Transverse colon (tissue), 4 donors: Measurements from ENCODE around the gene DCAF6. TPM values are rescaled to one million over a fixed set of nuclear protein-coding genes. Genes with fewer than 3 reads are reported as not detected.

Experiments used
- DNase-seq: peaks from one replicate; pipeline ENCODE4 v3.0.0-alpha.2; 2019
- H3K27ac ChIP-seq, 4 donors: fragments of 200-600 bp; sonication (generic); 2 replicates each; pipeline ENCODE4 v1.5.1; 2016 to 2018; ENCODE audit warnings: inconsistent platforms in 4 of 4
- H3K27me3 ChIP-seq: fragments of 200-600 bp; sonication (generic); 2 replicates; pipeline ENCODE4 v1.5.1; 2017; ENCODE audit warnings: inconsistent platforms
- H3K36me3 ChIP-seq, 4 donors: fragments of 200-600 bp; sonication (generic); 2 replicates each; pipeline ENCODE4 v1.5.1; 2017 to 2019; ENCODE audit warnings: inconsistent platforms in 4 of 4
- H3K4me1 ChIP-seq, 4 donors: fragments of 200-600 bp; sonication (generic); 2 replicates each; pipeline ENCODE4 v1.5.1; 2017 to 2020; ENCODE audit warnings: inconsistent platforms in 4 of 4
- H3K4me3 ChIP-seq, 4 donors: fragments of 200-600 bp; sonication (generic); 1 replicate in 1 of 4; 2 replicates in 3 of 4; pipeline versions ENCODE4 v1.5.1 to v1.6.1; 2017 to 2019; ENCODE audit warnings: inconsistent platforms in 4 of 4
- H3K9me3 ChIP-seq, 2 donors: fragments of 200-600 bp; sonication (generic); 2 replicates each; pipeline ENCODE4 v1.5.1; 2017 to 2019; ENCODE audit warnings: inconsistent platforms in 2 of 2
- EP300 ChIP-seq: sonication (generic); formaldehyde crosslinking; IDR thresholded peaks from one replicate; pipeline ENCODE4 v1.6.1; 2017; ENCODE audit warnings: antibody characterized with exemption, low read depth
- POLR2A ChIP-seq: fragments of 450-650 bp; IDR thresholded peaks from one replicate; pipeline ENCODE4 v1.6.1; 2016; ENCODE audit warnings: antibody characterized with exemption, mild to moderate bottlenecking, moderate library complexity
- POLR2AphosphoS5 ChIP-seq, 3 donors: sonication (generic); formaldehyde crosslinking; IDR thresholded peaks; one replicate each; pipeline ENCODE4 v1.6.1; 2016; ENCODE audit warnings: antibody characterized with exemption in 3 of 3
- WGBS, 2 donors: methylation state at CpG; one replicate each; pipeline ENCODE4 v1.1.5; 2018; ENCODE audit warnings: low coverage in 1 of 2; 5-methylcytosine and 5-hydroxymethylcytosine counted together
- in situ Hi-C, 4 donors: fragments of 200-750 bp; cut with MboI; loops; one replicate each; pipeline versions ENCODE4 v1.15.0 to v1.15.1; 2017; ENCODE audit warnings: low sequenced_read_pairs in 3 of 4, low pct_ligation_motif_present in 1 of 4, low pct_unique_long_range_greater_than_20kb in 1 of 4
- intact Hi-C: fragments of 100-400 bp; cut with DNase I; formaldehyde crosslinking; loops from one replicate; pipeline ENCODE4 v1.15.1; 2023; ENCODE audit warnings: low total_unique reads
- total RNA-seq, 4 donors: library from RNA; depleted of rRNA; stranded (reverse); fragments of >200 nt; gene quantifications; one replicate each; pipeline ENCODE4 v1.1.0, GENCODE V29; 2016
- TF ChIP-seq, protein P1 (sequence below), 5 experiments: fragments of 200-600 bp in 3 of 5; fragments of 450-650 bp in 2 of 5; sonication (generic) in 3 of 5; IDR thresholded peaks; 1 replicate in 2 of 5; 2 replicates in 3 of 5; pipeline ENCODE4 v1.5.1; 2016 to 2017; ENCODE audit warnings: antibody characterized with exemption in 5 of 5, inconsistent platforms in 3 of 5, mild to moderate bottlenecking in 2 of 5, moderate library complexity in 1 of 5

Gene DCAF6
- total RNA-seq, 4 donors from 2014 or later, result 59.5 to 173 (median 93.4) TPM

DNA sequence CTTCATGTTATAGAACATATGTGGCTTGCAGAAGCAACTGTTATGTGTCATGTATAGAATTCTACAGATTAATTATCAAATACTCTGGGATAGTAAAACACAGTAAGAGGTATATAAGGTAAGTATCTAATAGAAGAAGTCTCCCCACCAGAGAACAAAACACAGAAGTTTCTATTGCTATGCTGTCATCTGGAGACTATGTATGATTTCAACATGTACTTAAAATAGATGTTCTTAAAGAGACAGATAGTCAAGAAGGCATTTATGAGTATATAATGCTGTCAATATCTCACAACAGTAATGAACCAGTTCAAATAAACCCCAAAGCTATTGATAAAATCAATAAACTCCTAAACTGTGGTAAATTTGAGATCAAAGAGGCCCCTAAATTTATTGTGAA lies 14.5 kb upstream of the DCAF6 start:
- H3K9me3 ChIP-seq, result no peaks in the 10 kb centered on the region
- no peak overlapping the region for H3K27ac ChIP-seq
- H3K4me1 ChIP-seq, result peaks cover 0 to 30% (median 17%) of the 10 kb centered on the region in 4 donors
- no peak overlapping the region for H3K4me3 ChIP-seq
- DNase-seq, result no peak
- TF ChIP-seq, protein P1, sequence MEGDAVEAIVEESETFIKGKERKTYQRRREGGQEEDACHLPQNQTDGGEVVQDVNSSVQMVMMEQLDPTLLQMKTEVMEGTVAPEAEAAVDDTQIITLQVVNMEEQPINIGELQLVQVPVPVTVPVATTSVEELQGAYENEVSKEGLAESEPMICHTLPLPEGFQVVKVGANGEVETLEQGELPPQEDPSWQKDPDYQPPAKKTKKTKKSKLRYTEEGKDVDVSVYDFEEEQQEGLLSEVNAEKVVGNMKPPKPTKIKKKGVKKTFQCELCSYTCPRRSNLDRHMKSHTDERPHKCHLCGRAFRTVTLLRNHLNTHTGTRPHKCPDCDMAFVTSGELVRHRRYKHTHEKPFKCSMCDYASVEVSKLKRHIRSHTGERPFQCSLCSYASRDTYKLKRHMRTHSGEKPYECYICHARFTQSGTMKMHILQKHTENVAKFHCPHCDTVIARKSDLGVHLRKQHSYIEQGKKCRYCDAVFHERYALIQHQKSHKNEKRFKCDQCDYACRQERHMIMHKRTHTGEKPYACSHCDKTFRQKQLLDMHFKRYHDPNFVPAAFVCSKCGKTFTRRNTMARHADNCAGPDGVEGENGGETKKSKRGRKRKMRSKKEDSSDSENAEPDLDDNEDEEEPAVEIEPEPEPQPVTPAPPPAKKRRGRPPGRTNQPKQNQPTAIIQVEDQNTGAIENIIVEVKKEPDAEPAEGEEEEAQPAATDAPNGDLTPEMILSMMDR (IDR thresholded peaks at IDR 0.05), result no peak
- TF ChIP-seq POLR2A, result no peak
- TF ChIP-seq POLR2AphosphoS5 (IDR thresholded peaks at IDR 0.05), result no peak
- no peak for TF ChIP-seq EP300
- intact Hi-C loops, result no loop called here
- H3K27me3 ChIP-seq, result no peaks in the 10 kb centered on the region
- in situ Hi-C loops, result no loop called here
- no peaks in the 10 kb centered on the region for H3K36me3 ChIP-seq

DNA sequence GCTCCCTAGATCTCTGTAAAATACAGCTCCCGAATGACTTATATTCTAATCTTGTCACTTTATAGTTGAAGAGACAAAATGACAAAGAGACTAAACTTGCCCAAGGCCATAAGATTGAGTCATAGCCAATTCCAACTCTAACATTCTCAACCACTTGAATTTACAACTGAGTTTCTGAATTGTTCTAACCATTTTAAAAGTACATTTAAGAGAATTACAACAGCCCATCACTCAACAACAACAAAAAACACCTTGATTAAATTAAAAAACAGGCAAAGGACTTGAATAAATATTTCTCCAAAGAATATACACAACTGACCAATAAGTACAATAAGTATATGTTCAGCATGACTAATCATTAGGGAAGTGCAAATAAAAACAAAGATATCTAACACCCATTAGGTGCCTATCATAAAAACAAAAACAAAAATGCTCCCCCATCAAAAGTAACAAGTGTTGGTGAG lies 13.8 kb upstream of the DCAF6 start:
- no peaks in the 10 kb centered on the region for H3K36me3 ChIP-seq
- in situ Hi-C loops, result no loop called here
- TF ChIP-seq POLR2A (no peak), POLR2AphosphoS5 (IDR thresholded peaks at IDR 0.05) (no peak), EP300 (no peak)
- TF ChIP-seq, protein P1 (IDR thresholded peaks at IDR 0.05), result no peak
- no peaks in the 10 kb centered on the region for H3K9me3 ChIP-seq
- intact Hi-C loops, result no loop called here
- no peak for DNase-seq
- no peak overlapping the region for H3K27ac ChIP-seq
- H3K27me3 ChIP-seq, result no peaks in the 10 kb centered on the region
- 46 to 62% methylated on average over 1 of the region's 1 CpG for WGBS, 2 donors
- H3K4me3 ChIP-seq, result no peak overlapping the region
- peaks cover 0 to 32% (median 21%) of the 10 kb centered on the region in 4 donors for H3K4me1 ChIP-seq

DNA sequence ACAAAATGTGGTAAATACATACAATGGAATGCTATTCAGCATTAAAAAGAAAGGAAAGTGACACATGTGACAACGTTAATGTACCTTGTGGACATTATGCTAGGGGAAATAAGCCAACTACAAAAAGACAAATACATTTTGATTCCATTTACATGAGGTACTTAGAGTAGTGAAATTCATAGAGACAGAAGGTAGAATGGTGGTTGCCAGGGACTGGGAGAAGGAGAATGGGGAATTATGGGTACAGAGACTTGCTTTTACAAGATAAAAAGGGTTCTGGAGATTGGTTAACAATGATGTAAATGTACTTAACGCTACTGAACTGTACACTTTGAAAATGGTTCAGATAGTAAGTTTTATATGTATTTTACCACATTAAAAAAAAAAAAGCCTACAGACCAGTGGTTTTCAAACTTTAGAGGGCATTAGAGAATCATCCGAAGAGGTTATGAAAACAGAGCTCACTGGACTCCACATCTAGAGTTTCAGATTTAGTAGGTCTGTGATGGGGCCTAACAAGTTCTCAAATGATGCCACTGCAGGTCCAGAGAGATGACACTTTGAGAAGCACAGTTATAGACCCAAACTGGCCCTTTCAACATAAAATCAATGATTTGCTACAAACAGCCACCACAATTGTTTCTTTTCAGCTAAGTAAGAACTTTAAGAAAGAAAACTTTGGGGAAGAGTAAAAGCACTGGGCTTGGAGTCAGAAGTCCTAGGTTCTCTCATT lies 13.0 kb upstream of the DCAF6 start:
- in situ Hi-C loops (no loop called here), intact Hi-C loops (no loop called here)
- no peaks in the 10 kb centered on the region for H3K9me3 ChIP-seq
- H3K27ac ChIP-seq, result no peak overlapping the region
- TF ChIP-seq EP300 (no peak), POLR2A (no peak), POLR2AphosphoS5 (IDR thresholded peaks at IDR 0.05) (no peak)
- TF ChIP-seq, protein P1 (IDR thresholded peaks at IDR 0.05), result no peak
- no peak for DNase-seq
- peaks cover 0 to 39% (median 25%) of the 10 kb centered on the region in 4 donors for H3K4me1 ChIP-seq
- no peaks in the 10 kb centered on the region for H3K27me3 ChIP-seq
- WGBS, 2 donors, result 83 to 87% methylated on average over 2 to 3 of the region's 3 CpGs
- no peak overlapping the region for H3K4me3 ChIP-seq
- no peaks in the 10 kb centered on the region for H3K36me3 ChIP-seq

- Histone ChIP-seq H3K36me3 (no peaks in the 10 kb centered on the region), H3K27me3 (no peaks in the 10 kb centered on the region), H3K4me3 (no peak overlapping the region), H3K27ac (no peak overlapping the region), H3K9me3 (no peaks in the 10 kb centered on the region), H3K4me1 (peaks cover 0 to 45% (median 28%) of the 10 kb centered on the region in 4 donors)
- TF ChIP-seq POLR2AphosphoS5 (IDR thresholded peaks at IDR 0.05), result no peak
- no peak for TF ChIP-seq POLR2A
- TF ChIP-seq, protein P1 (IDR thresholded peaks at IDR 0.05), result no peak
- intact Hi-C loops, result no loop called here
- in situ Hi-C loops, result no loop called here
- WGBS, 2 donors, result 94 to 100% methylated on average over 2 of the region's 2 CpGs
- DNase-seq, result no peak
Observed at GRCh38 chr1:167924102-167924501, 12.4 kb upstream of the DCAF6 start.
